Measurements from ENCODE around the gene HIRIP3.

GRCh38 chr16:29994600-29995323 lies 655 bp downstream of the HIRIP3 start:
- TF ChIP-seq CTCF (IDR thresholded peaks at IDR 0.05; ENCODE audit: low read length) (no peak), EZH2 (optimal IDR thresholded peaks at IDR 0.05; ENCODE audit: low read depth, low read length) (no peak)
